H1 (cell line): ENCODE data around the gene PMM2. TPM values are rescaled to one million over a fixed set of nuclear protein-coding genes. Genes with fewer than 3 reads are reported as not detected.
A peak's percentile ranks its signal among the peaks of the same experiment; 100 is the strongest.

ENCODE experiments used
- CTCF ChIA-PET: fragments of 300-600 bp; sonication (Branson Sonifier 250); formaldehyde crosslinking; loops from one replicate; lab custom pipeline; 2021; ENCODE audit not compliant: partially characterized antibody; lab: Charles Lee
- POLR2A ChIA-PET: fragments of 300-600 bp; sonication (Branson Sonifier 250); formaldehyde crosslinking; loops from one replicate; lab custom pipeline; 2021; ENCODE audit warnings: inconsistent platforms; ENCODE audit not compliant: partially characterized antibody; lab: Charles Lee
- DNase-seq, 2 experiments: peaks; one replicate each; pipeline versions ENCODE4 v3.0.0 to v3.0.0-alpha.2; 2010 to 2022; ENCODE audit warnings: low spot score in 2 of 2, low read depth in 1 of 2, mixed read lengths in 1 of 2
- FAIRE-seq: peaks from 2 replicates; lab custom pipeline; 2011; peaks lifted over from hg19 to GRCh38; lab: Jason Lieb, UNC
- H2AFZ ChIP-seq: 2 replicates; pipeline ENCODE4 v1.8.1; 2012; ENCODE audit warnings: low read length, inconsistent platforms
- H2AK5ac ChIP-seq: 2 replicates; pipeline ENCODE4 v1.6.1; 2013; ENCODE audit warnings: low read depth, low read length
- H2BK120ac ChIP-seq: replicated peaks from 2 replicates; pipeline ENCODE3; 2013; ENCODE audit warnings: low read depth, low read length, inconsistent platforms
- H2BK12ac ChIP-seq: 2 replicates; pipeline ENCODE4 v1.6.1; 2013; ENCODE audit warnings: low read depth, low read length
- H2BK15ac ChIP-seq: 2 replicates; pipeline ENCODE4 v1.6.1; 2013; ENCODE audit warnings: low read length
- H2BK20ac ChIP-seq: 2 replicates; pipeline ENCODE4 v1.6.1; 2013; ENCODE audit warnings: low read length
- H2BK5ac ChIP-seq: 2 replicates; pipeline ENCODE4 v1.6.1; 2013; ENCODE audit warnings: low read depth, low read length
- H3K14ac ChIP-seq: 2 replicates; pipeline ENCODE4 v1.6.1; 2013; ENCODE audit warnings: inconsistent platforms; ENCODE audit not compliant: insufficient read length
- H3K18ac ChIP-seq: 2 replicates; pipeline ENCODE4 v1.6.1; 2013; ENCODE audit warnings: low read length; ENCODE audit errors: extremely low read depth
- H3K23ac ChIP-seq: 2 replicates; pipeline ENCODE4 v1.6.1; 2013; ENCODE audit warnings: inconsistent platforms; ENCODE audit not compliant: insufficient read length
- H3K23me2 ChIP-seq: 2 replicates; pipeline ENCODE4 v1.6.1; 2013; ENCODE audit warnings: low read depth, low read length
- H3K27ac ChIP-seq: 2 replicates; pipeline ENCODE4 v1.6.1; 2011; ENCODE audit warnings: low read depth, low read length, inconsistent platforms
- H3K27me3 ChIP-seq, 4 experiments: replicated peaks in 1 of 4; 1 replicate in 1 of 4; 2 replicates in 3 of 4; pipeline versions ENCODE4 v1.6.1 to v1.8.1; 2011 to 2013; ENCODE audit warnings: low read length in 3 of 4, mild to moderate bottlenecking in 3 of 4, inconsistent platforms in 2 of 4, mixed read lengths in 2 of 4, moderate library complexity in 1 of 4; ENCODE audit not compliant: control insufficient read depth in 3 of 4, insufficient read depth in 3 of 4; ENCODE audit errors: extremely low read depth in 1 of 4
- H3K36me3 ChIP-seq, 4 experiments: 2 replicates each; pipeline versions ENCODE4 v1.6.1 to v1.8.1; 2011 to 2013; ENCODE audit warnings: mild to moderate bottlenecking in 4 of 4, low read length in 3 of 4, moderate library complexity in 2 of 4, control low read depth in 1 of 4, inconsistent platforms in 1 of 4; ENCODE audit not compliant: insufficient read depth in 4 of 4, control insufficient read depth in 2 of 4
- H3K4ac ChIP-seq: replicated peaks from 2 replicates; pipeline ENCODE3; 2013; ENCODE audit warnings: low read length, low read depth, mixed read lengths, inconsistent platforms; ENCODE audit not compliant: insufficient read length
- H3K4me1 ChIP-seq, 4 experiments: replicated peaks in 1 of 4; 1 replicate in 1 of 4; 2 replicates in 3 of 4; pipeline versions ENCODE4 v1.6.1 to v1.8.1; 2011 to 2013; ENCODE audit warnings: low read length in 3 of 4, inconsistent platforms in 2 of 4, mixed read lengths in 1 of 4; ENCODE audit not compliant: insufficient read depth in 4 of 4, control insufficient read depth in 3 of 4
- H3K4me2 ChIP-seq, 2 experiments: 2 replicates each; pipeline versions ENCODE4 v1.6.1 to v1.8.1; 2011 to 2013; ENCODE audit warnings: low read depth in 2 of 2, low read length in 2 of 2, control low read depth in 1 of 2, inconsistent platforms in 1 of 2, mild to moderate bottlenecking in 1 of 2; ENCODE audit not compliant: insufficient read depth in 1 of 2
- H3K4me3 ChIP-seq, 4 experiments: fragments of 200-600, 300-600 bp in 1 of 4; sonication (generic), shearing (Covaris generic), sonication (Bioruptor Twin) in 1 of 4; 2 replicates each; pipeline versions ENCODE4 v1.5.1 to v1.8.1; 2011 to 2016; ENCODE audit warnings: low read length in 4 of 4, low read depth in 3 of 4, control low read depth in 2 of 4, inconsistent platforms in 2 of 4, mild to moderate bottlenecking in 2 of 4, mixed read lengths in 1 of 4, moderate library complexity in 1 of 4; ENCODE audit not compliant: insufficient read depth in 2 of 4; ENCODE audit errors: extremely low read depth in 1 of 4
- H3K56ac ChIP-seq: replicated peaks from 2 replicates; pipeline ENCODE3; 2013; ENCODE audit warnings: low read depth, mild to moderate bottlenecking, mixed read lengths, low read length, inconsistent platforms; ENCODE audit not compliant: insufficient read length
- H3K79me1 ChIP-seq: 2 replicates; pipeline ENCODE4 v1.6.1; 2013; ENCODE audit warnings: low read depth, low read length, control low read depth
- H3K79me2 ChIP-seq, 2 experiments: 2 replicates each; pipeline versions ENCODE4 v1.6.1 to v1.8.1; 2012 to 2013; ENCODE audit warnings: low read length in 2 of 2, mild to moderate bottlenecking in 2 of 2, inconsistent platforms in 1 of 2; ENCODE audit not compliant: insufficient read depth in 2 of 2, control insufficient read depth in 1 of 2
- H3K9ac ChIP-seq, 4 experiments: replicated peaks in 1 of 4; 1 replicate in 1 of 4; 2 replicates in 3 of 4; pipeline versions ENCODE4 v1.6.1 to v1.8.1; 2011 to 2013; ENCODE audit warnings: low read depth in 3 of 4, low read length in 3 of 4, control low read depth in 2 of 4, mild to moderate bottlenecking in 2 of 4, moderate library complexity in 2 of 4, inconsistent platforms in 1 of 4; ENCODE audit errors: extremely low read depth in 1 of 4
- H3K9me3 ChIP-seq, 2 experiments: 2 replicates each; pipeline versions ENCODE4 v1.6.1 to v1.8.1; 2012 to 2013; ENCODE audit warnings: mild to moderate bottlenecking in 2 of 2, moderate library complexity in 2 of 2, control low read depth in 1 of 2, inconsistent platforms in 1 of 2, low read depth in 1 of 2, low read length in 1 of 2, mixed read lengths in 1 of 2; ENCODE audit not compliant: insufficient read depth in 2 of 2
- H4K20me1 ChIP-seq, 2 experiments: replicated peaks in 1 of 2; 2 replicates each; pipeline versions ENCODE3 to v1.8.1; 2011 to 2013; ENCODE audit warnings: inconsistent platforms in 2 of 2, low read length in 2 of 2, mild to moderate bottlenecking in 1 of 2; ENCODE audit not compliant: insufficient read depth in 2 of 2, control insufficient read depth in 1 of 2
- H4K5ac ChIP-seq: 2 replicates; pipeline ENCODE4 v1.6.1; 2013; ENCODE audit warnings: low read length, low read depth, mixed read lengths, inconsistent platforms; ENCODE audit not compliant: insufficient read length
- H4K8ac ChIP-seq: 2 replicates; pipeline ENCODE4 v1.8.0; 2013; ENCODE audit warnings: mild to moderate bottlenecking, moderate library complexity, low read length, inconsistent platforms; ENCODE audit not compliant: insufficient read depth; ENCODE audit errors: extremely low read depth
- H4K91ac ChIP-seq: replicated peaks from 2 replicates; pipeline ENCODE3; 2013; ENCODE audit warnings: low read length, mixed read lengths, inconsistent platforms; ENCODE audit not compliant: insufficient read length
- ATF2 ChIP-seq: IDR thresholded peaks from 2 replicates; pipeline ENCODE4 v1.6.1; 2012; ENCODE audit warnings: low read length, inconsistent platforms
- CHD2 ChIP-seq: IDR thresholded peaks from 2 replicates; pipeline ENCODE4 v1.6.1; 2012; ENCODE audit warnings: low read length, improper control_type of control experiment
- NRF1 ChIP-seq: IDR thresholded peaks from 2 replicates; pipeline ENCODE4 v1.6.1; 2011; ENCODE audit warnings: mild to moderate bottlenecking, low read depth, low read length, improper control_type of control experiment
- POLR2AphosphoS5 ChIP-seq: IDR thresholded peaks from 2 replicates; pipeline ENCODE4 v1.6.1; 2011; ENCODE audit warnings: low read depth, low read length
- SIRT6 ChIP-seq: IDR thresholded peaks from one replicate; pipeline ENCODE4 v1.7.1; 2012; ENCODE audit warnings: low read length, inconsistent platforms
- SP1 ChIP-seq: IDR thresholded peaks from 2 replicates; pipeline ENCODE4 v1.6.1; 2011; ENCODE audit warnings: low read depth, low read length
- SP2 ChIP-seq: IDR thresholded peaks from 2 replicates; pipeline ENCODE4 v1.6.1; 2012; ENCODE audit warnings: mild to moderate bottlenecking, low read length, inconsistent platforms
- WGBS, 2 experiments: shearing (Covaris generic) in 1 of 2; methylation state at CpG; one replicate each; pipeline versions ENCODE4 v1.1.6 to v1.1.7; 2013 to 2015; ENCODE audit warnings: low lambda C conversion rate in 2 of 2, mixed read lengths in 2 of 2, inconsistent platforms in 1 of 2, low coverage in 1 of 2, missing lambda C conversion rate in 1 of 2; ENCODE audit not compliant: insufficient replicate concordance in 2 of 2, insufficient coverage in 1 of 2, insufficient read length in 1 of 2; ENCODE audit errors: extremely low coverage in 1 of 2, missing lambda C conversion rate in 1 of 2; 5-methylcytosine and 5-hydroxymethylcytosine counted together
- polyA plus RNA-seq, 7 experiments: library from polyadenylated mRNA; depleted of rRNA in 3 of 7; stranded (reverse) in 5 of 7; unstranded in 2 of 7; fragments of >200 nt in 5 of 7; fragments of 200-250 nt in 2 of 7; gene quantifications; 1 replicate in 5 of 7; 2 replicates in 1 of 7; 4 replicates in 1 of 7; pipeline versions ENCODE4 v1.2.1 to v1.2.3, GENCODE V29; 2011 to 2013; ENCODE audit warnings: missing spikeins in 2 of 7, mixed read lengths in 2 of 7
- total RNA-seq: library from RNA; stranded (reverse); fragmentation: NEBNext Ultra II Directional; extraction: Animal tissue kit (Norgen Biotek cat#: 25700); gene quantifications from 2 replicates; pipeline ENCODE4 v1.2.1, GENCODE V29; 2021

PMM2 gene
- total and polyA plus RNA-seq, 2 of the 8 experiments (the other 6 are each of a cell fraction or from before 2014, with no cell fraction given): 26.2 to 49.4 TPM

DNA sequence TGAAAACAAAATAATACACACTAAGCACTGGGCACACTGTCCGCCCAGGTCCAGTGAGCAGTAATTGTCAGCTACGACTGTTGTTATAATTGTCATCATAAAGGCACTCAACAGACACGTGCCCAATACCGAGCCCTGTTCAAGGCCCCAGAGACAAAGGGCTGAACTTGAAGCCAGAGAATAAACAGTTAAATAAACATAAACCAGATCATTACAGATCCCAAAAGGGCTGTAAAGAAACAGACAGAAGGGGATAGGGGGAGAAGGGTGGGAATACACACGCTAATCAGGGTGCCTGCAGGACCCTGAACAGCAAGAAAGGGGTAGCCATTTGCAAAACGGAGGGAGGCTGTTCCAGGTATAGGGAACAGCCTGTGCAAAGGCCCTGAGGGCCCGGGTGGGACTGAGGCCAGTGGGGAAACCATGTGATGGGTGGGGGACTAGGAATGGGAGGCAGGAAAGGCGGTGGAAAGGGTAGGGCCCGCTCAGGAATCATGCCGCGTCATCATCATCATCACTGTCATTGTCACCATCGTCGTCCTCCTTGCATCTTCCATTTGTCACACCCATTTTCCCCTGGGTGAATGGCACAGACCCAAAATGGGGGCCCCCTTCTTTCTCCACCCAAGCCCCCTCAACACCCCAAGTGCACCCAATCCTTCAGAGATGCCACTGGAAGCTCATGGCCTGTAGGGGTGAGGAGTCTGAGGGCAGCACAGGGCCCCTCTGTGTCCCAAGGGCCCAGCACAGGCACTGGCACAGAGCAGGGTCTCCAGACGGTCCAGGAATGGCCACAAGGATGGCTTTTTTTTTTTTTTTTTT, 64.9 kb downstream of the PMM2 start:
- POLR2A ChIA-PET: interaction anchor here (0.9 to 29.1 kb wide), 4 partner anchors 4 to 31 kb away, joined by 3 to 456 read pairs (median 234); partner anchors contain the start of genes CARHSP1 and LITAFD
- Histone ChIP-seq H3K18ac (no peak overlapping the region), H3K4me3 (no peak overlapping the region), H3K23ac (no peak overlapping the region), H3K9ac (no peak overlapping the region; a peak in 1 of 7 replicates), H4K91ac (no peak overlapping the region), H3K9me3 (no peaks in the 10 kb centered on the region), H3K4ac (no peak overlapping the region), H3K14ac (no peak overlapping the region), H2BK20ac (no peak overlapping the region), H3K56ac (no peak overlapping the region), H2AFZ (no peak overlapping the region), H3K27ac (no peak overlapping the region), H2BK12ac (no peak overlapping the region), H3K23me2 (peaks cover 12% of the 10 kb centered on the region), H2BK120ac (no peak overlapping the region), H3K36me3 (peaks cover 9 to 41% (median 19%) of the 10 kb centered on the region in 4 experiments), H3K4me1 (peaks cover 22 to 47% (median 34%) of the 10 kb centered on the region in 4 experiments), H3K4me2 (no peak overlapping the region), H3K27me3 (no peaks in the 10 kb centered on the region), H4K8ac (0 out of 2 replicates have a peak overlapping the region, but pooled peaks have one; percentile 0), H3K79me2 (peaks cover 51 to 91% of the 10 kb centered on the region in 2 experiments), H4K5ac (no peak overlapping the region), H2BK15ac (no peak overlapping the region), H4K20me1 (peaks cover 41 to 61% of the 10 kb centered on the region in 2 experiments), H2AK5ac (no peak overlapping the region), H2BK5ac (0 out of 2 replicates have a peak overlapping the region, but pooled peaks have one; percentile 2), H3K79me1 (peaks cover 44% of the 10 kb centered on the region)
- DNase-seq (no peak), FAIRE-seq (no peak)
- TF ChIP-seq SP2 (no peak), CHD2 (no peak), POLR2AphosphoS5 (peak; percentile 52; the same call in 1 of the 2 replicates), NRF1 (no peak), SP1 (no peak), SIRT6 (no peak), ATF2 (no peak)
- CTCF ChIA-PET: interaction anchor here (1.0 to 10.5 kb wide), 6 partner anchors 10 to 263 kb away, joined by 3 to 90 read pairs (median 13); partner anchors contain the start of gene LITAFD
- WGBS, 2 experiments: 89% methylated on average over 13 of the region's 14 CpGs; no CpG with 5 or more reads in 1 of the 2 experiments
